Brain pericyte (primary cell): ENCODE results near the gene DMRTC1.
"Not testable (repeated sequence)": the region's sequence is repeated elsewhere in the genome, so short reads cannot be mapped to it uniquely, and the experiment has no call there.

ENCODE experiments used
- DNase-seq: peaks from one replicate; pipeline ENCODE4 v3.0.0-alpha.2; 2012; ENCODE audit warnings: low read depth, low spot score

DMRTC1 gene, protein sequence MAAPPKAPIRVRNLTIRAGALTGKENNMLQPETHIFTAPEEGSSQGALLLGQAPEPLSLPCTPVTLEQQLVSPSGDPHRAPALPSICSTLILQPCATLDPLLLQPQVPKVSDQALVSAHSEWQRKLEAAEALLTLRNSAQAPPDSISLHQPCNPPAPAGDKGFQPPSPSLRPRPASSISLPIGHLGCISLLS

DNA sequence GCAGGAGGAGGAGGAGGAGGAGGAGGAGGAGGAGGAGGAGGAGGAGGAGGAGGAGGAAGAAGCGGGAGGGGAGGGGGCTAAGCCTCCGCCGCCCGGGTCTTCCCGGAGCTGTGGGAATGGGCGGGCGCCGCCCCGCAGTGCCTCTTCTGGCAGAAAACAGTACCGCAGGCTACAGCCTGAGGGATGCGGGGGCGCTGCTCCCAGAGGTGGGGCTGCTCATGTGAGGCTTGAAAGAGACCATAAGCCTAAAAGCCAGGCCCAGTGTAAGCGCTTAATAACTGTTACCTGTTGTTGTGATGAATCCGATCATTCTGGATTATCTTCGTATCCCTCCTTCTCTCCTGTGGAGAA is at the start of gene DMRTC1:
Gene DMRTC1, minus strand, starts transcription at position 19 of the 351 bp plus-strand sequence. CDS start 68,143 bp downstream, outside the sequence.
- DNase-seq: not testable (repeated sequence)

- not testable (repeated sequence) for DNase-seq
Observed at GRCh38 chrX:72980894-72981469, 37.3 kb upstream of the DMRTC1 start.

- not testable (repeated sequence) for DNase-seq
Observed at GRCh38 chrX:72974885-72975284, 31.2 kb upstream of the DMRTC1 start.

GRCh38 chrX:72971859-72972258 is 28.2 kb upstream of the DMRTC1 start:
- not testable (repeated sequence) for DNase-seq

DNA sequence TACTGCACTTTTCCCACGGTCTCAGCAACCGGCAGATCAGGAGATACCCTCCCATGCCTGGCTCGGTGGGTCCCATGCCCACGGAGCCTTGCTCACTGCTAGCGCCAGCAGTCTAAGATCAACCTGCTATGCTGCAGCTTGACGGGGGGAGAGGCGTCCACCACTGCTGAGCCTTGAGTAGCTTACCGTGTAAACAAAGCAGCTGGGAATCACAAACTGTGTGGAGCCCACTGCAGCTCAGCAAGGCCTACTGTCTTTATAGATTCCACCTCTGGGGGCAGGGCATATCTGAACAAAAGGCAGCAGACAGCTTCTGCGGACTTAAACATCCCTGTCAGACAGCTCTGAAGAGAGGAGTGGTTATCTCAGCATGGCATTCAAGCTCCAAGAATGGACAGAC is 16.3 kb upstream of the DMRTC1 start:
- not testable (repeated sequence) for DNase-seq

- DNase-seq: not testable (repeated sequence)
Observed at GRCh38 chrX:72943035-72943818, 410 bp downstream of the DMRTC1 start.

- DNase-seq: not testable (repeated sequence)
Observed at GRCh38 chrX:72942272-72942671, 1.4 kb downstream of the DMRTC1 start.

GRCh38 chrX:72937906-72938305 is 5.7 kb downstream of the DMRTC1 start, which contains the start of gene FAM236A:
FAM236A (plus strand) TSS chrX:72938206; CDS start chrX:72938263, 57 bp downstream.
- DNase-seq: not testable (repeated sequence)

DNA sequence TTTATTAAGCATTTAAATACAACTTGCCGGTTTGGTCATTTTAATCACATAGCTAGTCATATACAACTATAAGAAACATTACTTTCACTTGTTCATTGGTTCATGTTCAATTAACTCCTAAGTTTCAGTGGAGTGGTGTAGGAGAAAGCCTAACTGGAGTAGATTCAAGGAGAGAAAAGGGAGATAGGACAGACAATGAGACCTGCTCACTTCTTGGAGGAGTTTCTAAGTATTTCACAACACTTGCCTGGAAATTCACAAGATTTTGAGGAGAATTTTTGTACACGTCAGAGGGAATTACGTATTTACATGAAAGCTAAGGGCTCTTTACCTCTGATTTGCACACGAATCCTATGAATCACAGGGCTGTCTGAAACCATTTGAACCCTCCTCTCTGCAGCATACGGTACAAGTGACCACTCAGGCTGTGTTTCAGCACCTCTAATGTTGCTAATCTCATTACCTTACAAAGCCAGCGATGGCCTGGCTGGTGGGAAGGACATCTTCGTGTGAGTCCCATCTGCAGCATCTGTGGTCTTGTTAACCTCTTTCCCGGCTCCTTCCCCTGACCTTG is 6.7 kb downstream of the DMRTC1 start:
- not testable (repeated sequence) for DNase-seq

- DNase-seq: not testable (repeated sequence)
Observed at GRCh38 chrX:72936455-72936854, 7.2 kb downstream of the DMRTC1 start.

DNA sequence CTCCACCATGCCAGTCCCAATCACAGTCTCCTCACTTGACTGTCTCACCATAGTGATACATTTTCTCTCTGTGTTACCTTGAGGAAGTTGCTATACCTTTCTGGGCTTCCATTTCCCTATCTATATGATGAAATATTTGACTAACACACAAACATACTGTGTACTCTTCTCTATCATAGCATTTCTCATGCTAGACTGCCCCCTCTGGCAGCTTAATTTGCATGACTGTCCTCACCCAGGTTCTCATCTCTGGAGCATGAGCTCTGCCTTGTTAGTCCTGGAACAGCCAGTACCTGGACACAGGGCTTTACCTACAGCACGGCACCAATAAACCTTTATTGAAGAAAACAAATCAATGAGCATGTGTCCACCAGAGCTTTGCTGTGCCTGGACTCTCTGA is 11.4 kb downstream of the DMRTC1 start:
- DNase-seq: not testable (repeated sequence)

- not testable (repeated sequence) for DNase-seq
Observed at GRCh38 chrX:72916096-72916495, 27.5 kb downstream of the DMRTC1 start.

GRCh38 chrX:72912315-72912714 is 31.3 kb downstream of the DMRTC1 start, which contains the start of gene FAM236C:
FAM236C (plus strand) TSS chrX:72912615; CDS start chrX:72912715, 100 bp downstream.
- not testable (repeated sequence) for DNase-seq

DNA sequence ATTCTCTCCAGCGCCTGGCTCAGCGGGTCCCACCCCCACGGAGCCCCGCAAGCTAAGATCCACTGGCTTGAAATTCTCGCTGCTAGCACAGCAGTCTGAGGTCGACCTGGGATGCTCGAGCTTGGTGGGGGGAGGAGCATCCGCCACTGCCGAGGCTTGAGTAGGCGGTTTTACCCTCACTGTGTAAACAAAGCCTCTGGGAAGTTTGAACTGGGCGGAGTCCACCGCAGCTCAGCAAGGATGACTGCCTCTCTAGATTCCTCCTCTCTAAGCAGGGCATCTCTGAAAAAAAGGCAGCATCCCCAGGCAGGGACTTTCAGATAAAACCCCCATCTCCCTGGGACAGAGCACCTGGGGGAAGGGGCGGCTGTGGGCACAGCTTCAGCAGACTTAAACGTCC is 53.9 kb downstream of the DMRTC1 start:
- DNase-seq: not testable (repeated sequence)

- DNase-seq: not testable (repeated sequence)
Observed at GRCh38 chrX:72882898-72883297, 60.7 kb downstream of the DMRTC1 start.

GRCh38 chrX:72837532-72837931 is 106.1 kb downstream of the DMRTC1 start:
- not testable (repeated sequence) for DNase-seq

DNA sequence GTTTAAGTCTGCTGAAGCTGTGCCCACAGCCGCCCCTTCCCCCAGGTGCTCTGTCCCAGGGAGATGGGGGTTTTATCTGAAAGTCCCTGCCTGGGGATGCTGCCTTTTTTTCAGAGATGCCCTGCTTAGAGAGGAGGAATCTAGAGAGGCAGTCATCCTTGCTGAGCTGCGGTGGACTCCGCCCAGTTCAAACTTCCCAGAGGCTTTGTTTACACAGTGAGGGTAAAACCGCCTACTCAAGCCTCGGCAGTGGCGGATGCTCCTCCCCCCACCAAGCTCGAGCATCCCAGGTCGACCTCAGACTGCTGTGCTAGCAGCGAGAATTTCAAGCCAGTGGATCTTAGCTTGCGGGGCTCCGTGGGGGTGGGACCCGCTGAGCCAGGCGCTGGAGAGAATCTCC is 112.9 kb downstream of the DMRTC1 start:
- not testable (repeated sequence) for DNase-seq
